ENCODE measurements around the gene ARMC8.
A peak's percentile ranks its signal among the peaks of the same experiment; 100 is the strongest.

Gene ARMC8

DNA sequence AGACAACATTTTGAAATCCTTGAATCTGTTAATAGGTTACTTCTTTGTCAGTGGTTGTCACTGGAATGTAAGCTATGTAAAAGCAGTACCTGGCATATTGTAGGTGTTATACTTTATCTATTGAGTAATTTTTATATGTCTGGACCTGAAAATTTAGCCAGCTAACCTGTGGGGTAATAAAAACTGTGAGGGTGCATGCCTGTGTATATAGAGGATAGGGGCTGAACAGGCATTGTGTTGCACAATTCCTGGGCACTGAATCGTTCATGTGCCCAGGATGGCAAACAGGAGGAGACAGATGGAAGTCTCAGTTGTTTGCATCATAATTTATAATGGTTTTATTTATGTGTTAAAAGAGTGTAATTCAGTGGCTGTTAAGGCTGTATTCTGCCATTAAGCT lies 67.1 kb downstream of the ARMC8 start:
- TF ChIP-seq, protein P1, sequence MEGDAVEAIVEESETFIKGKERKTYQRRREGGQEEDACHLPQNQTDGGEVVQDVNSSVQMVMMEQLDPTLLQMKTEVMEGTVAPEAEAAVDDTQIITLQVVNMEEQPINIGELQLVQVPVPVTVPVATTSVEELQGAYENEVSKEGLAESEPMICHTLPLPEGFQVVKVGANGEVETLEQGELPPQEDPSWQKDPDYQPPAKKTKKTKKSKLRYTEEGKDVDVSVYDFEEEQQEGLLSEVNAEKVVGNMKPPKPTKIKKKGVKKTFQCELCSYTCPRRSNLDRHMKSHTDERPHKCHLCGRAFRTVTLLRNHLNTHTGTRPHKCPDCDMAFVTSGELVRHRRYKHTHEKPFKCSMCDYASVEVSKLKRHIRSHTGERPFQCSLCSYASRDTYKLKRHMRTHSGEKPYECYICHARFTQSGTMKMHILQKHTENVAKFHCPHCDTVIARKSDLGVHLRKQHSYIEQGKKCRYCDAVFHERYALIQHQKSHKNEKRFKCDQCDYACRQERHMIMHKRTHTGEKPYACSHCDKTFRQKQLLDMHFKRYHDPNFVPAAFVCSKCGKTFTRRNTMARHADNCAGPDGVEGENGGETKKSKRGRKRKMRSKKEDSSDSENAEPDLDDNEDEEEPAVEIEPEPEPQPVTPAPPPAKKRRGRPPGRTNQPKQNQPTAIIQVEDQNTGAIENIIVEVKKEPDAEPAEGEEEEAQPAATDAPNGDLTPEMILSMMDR (IDR thresholded peaks at IDR 0.05; ENCODE audit: low read depth, low read length): no peak
- DNase-seq (ENCODE audit: low read depth in 2 of 2): no peak
- H3K4me3 ChIP-seq (replicated peaks in 1 of 2; ENCODE audit: low read depth in 2 of 2, low read length in 2 of 2): no peak overlapping the region

DNA sequence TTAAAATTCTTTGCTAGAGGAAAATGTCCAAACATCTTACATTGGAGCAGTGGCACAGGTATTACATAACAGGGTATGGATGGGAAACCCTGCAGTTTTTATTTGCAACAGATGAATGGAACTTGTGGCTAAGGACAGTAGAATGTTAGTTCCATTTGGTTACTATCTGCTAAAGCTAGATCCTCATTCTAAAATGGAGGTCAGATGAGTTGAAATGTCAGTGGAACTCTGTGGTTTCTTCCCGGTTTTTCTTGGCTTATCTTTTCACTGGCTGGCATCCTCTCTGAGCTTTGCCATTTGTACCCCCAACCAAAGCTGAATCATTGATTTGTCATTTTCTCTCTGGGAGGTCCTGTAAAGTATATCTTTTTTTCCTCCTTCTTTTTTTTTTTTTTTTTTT lies 68.9 kb downstream of the ARMC8 start:
- no peak overlapping the region for H3K4me3 ChIP-seq (replicated peaks in 1 of 2; ENCODE audit: low read depth in 2 of 2, low read length in 2 of 2)
- TF ChIP-seq, protein P1 (IDR thresholded peaks at IDR 0.05; ENCODE audit: low read depth, low read length): no peak
- DNase-seq (ENCODE audit: low read depth in 2 of 2): no peak

DNA sequence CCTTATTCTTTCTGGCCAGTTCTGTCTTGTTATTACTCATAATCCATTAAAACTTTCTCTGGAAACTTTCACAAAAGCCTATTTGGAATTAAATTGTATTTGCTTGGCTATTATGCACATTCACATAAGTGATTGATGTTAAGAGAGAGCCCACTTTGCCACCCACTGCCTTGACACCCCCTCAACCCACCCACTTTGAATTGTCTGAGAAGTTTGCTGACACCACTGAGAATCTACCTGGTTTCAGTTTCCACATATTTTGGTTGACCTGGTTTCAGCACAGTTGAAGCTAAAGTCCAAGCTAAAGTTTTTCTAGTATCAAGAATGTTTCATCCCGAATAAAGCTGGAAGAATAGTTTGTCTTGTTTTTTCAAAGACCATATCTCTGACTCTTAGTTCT lies 70.9 kb downstream of the ARMC8 start:
- H3K4me3 ChIP-seq (replicated peaks in 1 of 2; ENCODE audit: low read depth in 2 of 2, low read length in 2 of 2): no peak overlapping the region
- no peak for DNase-seq (ENCODE audit: low read depth in 2 of 2)
- TF ChIP-seq, protein P1 (IDR thresholded peaks at IDR 0.05; ENCODE audit: low read depth, low read length): no peak

DNA sequence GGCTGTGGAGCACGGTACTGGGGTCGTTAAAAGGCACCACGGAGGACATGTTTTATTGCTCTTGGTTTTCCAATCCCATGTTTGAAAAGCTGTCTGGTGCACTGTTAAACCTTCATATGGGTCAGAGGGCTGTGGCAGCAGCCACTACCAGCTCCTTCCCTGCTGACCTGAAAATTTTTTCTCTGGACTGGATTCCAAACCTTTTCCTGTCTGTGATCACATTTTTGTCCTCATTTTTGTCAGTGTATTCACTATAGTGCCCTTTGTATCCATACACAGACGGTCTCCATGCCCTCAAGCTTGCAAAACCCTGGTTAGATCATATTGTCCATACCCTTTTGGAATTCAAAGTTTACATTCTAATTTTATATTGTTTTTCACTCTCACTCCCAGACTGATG lies 72.0 kb downstream of the ARMC8 start:
- TF ChIP-seq, protein P1 (IDR thresholded peaks at IDR 0.05; ENCODE audit: low read depth, low read length): no peak
- no peak for DNase-seq (ENCODE audit: low read depth in 2 of 2)

DNA sequence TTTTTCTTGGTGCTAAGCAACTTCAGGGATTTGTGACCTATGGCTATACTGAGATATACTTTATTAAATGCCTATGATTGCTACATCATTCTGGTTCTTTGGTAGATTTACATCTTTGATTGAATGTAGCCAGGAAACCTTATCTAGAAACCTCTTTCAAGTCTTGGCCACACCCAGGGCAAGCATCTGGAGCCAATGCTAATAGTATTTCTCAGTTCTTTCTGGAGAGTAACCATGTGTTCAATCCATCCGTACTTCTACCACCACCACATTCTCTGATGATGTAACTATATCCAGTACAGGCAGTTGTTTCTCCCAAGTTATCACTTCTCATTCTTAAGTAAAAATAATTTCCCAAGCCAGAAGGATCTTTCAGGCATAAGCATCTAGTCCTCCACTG lies 73.5 kb downstream of the ARMC8 start:
- TF ChIP-seq, protein P1 (IDR thresholded peaks at IDR 0.05; ENCODE audit: low read depth, low read length): no peak
- DNase-seq (ENCODE audit: low read depth in 2 of 2): peak in 1 of 2 donors; percentile 21

More for the DNA sequence above, 72.0 kb downstream of the ARMC8 start:
- no peak overlapping the region for H3K4me3 ChIP-seq (replicated peaks in 1 of 2; ENCODE audit: low read depth in 2 of 2, low read length in 2 of 2)

DNA sequence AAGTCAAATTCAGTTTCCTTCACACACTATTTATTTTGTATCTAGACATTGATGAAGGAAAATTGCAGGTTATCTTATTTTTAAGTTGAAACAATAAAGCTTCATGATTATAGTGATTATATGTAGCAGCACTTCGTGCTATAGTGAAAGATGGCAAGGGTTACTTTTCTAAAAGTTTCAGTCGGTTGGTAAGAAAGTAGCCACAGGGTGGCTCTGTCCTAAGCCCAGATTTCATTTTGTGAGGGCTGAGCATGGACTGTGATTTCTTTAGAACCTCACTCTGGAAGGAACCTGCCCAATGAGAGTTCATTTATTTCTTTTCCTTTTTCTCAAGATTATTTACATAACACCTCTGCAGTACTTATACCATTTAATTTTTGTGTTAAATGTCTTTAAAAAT lies 76.0 kb downstream of the ARMC8 start:
- peak in 1 of 2 donors; percentile 11 for DNase-seq (ENCODE audit: low read depth in 2 of 2)
- H3K4me3 ChIP-seq (replicated peaks in 1 of 2; ENCODE audit: low read depth in 2 of 2, low read length in 2 of 2): no peak overlapping the region
- TF ChIP-seq, protein P1 (IDR thresholded peaks at IDR 0.05; ENCODE audit: low read depth, low read length): no peak

More for the DNA sequence above, 73.5 kb downstream of the ARMC8 start:
- no peak overlapping the region for H3K4me3 ChIP-seq (replicated peaks in 1 of 2; ENCODE audit: low read depth in 2 of 2, low read length in 2 of 2)

DNA sequence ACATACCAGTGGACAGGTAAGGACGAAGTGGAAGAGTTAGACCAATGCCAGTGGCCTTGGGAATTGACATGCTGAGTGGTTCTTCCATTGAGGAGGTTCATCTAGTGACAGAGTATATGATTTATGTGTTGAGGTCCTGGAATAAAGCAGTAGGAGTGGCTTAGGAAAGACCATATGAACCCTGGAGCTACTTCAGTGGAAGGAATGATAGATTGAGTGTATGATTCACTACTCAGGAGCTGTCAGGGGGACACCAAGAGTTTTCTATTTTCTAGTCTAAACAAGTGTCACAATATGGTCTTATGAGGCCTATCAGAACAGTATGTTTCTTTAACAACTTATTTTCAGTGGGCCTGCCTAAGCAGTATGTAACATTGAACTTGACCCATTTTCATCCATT lies 78.6 kb downstream of the ARMC8 start:
- no peak for DNase-seq (ENCODE audit: low read depth in 2 of 2)
- TF ChIP-seq, protein P1 (IDR thresholded peaks at IDR 0.05; ENCODE audit: low read depth, low read length): no peak
- H3K4me3 ChIP-seq (replicated peaks in 1 of 2; ENCODE audit: low read depth in 2 of 2, low read length in 2 of 2): no peak overlapping the region

Data from cardiac fibroblast (primary cell).